ENCODE measurements around the gene TTC17. TPM values are rescaled to one million over a fixed set of nuclear protein-coding genes. Genes with fewer than 3 reads are reported as not detected.

The TTC17 gene
- total and polyA plus RNA-seq, 9 of the 15 experiments (the other 6 are each of a cell fraction or from before 2014, with no cell fraction given): 19.7 to 99.1 (median 53.3) TPM

DNA sequence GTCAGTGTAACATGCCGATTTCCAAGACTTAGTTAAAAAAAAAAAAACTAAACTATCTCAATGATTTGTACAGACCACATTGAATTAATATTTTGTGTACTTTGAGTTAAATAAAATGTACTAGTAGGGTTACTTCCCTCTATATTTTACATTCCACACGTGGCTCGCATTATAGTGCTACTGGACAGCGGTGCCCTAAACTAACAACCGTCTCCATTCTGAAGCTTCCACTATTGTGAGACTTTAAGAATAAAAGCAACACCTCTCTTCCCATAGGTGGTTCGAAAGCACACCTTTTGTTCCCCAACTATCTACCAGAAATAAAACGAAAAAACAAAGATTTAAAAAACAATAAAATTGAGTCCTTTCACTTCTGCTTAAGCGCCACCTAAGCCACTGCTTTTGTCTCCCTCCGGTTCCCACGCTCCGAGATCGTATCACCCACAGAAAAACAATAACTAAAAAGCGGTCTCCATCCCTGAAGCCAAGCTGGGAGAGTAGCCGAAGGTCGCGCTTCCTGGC is 380 bp upstream of the TTC17 start (continued):
- TF ChIP-seq GTF2E2 (tag; IDR thresholded peaks at IDR 0.05) (peak; percentile 14; the same call in 1 of the 2 replicates), HMBOX1 (IDR thresholded peaks at IDR 0.05) (peak; percentile 38), TOE1 (IDR thresholded peaks at IDR 0.05; ENCODE audit: borderline replicate concordance) (0 out of 2 replicates have a peak, but pooled peaks have one; percentile 32), TOE1 (CRISPR knock-in tag; IDR thresholded peaks at IDR 0.05; ENCODE audit: borderline replicate concordance, low read depth) (no peak), HOXB6 (CRISPR knock-in tag; IDR thresholded peaks at IDR 0.05; ENCODE audit: borderline replicate concordance) (no peak), BACH1 (tag; IDR thresholded peaks at IDR 0.05) (0 out of 2 replicates have a peak, but pooled peaks have one; percentile 35), BMI1 (IDR thresholded peaks at IDR 0.05; ENCODE audit: low read length) (no peak), ELF2 (CRISPR knock-in tag; IDR thresholded peaks at IDR 0.05) (no peak), ZC3H11A (IDR thresholded peaks at IDR 0.05; ENCODE audit: low read depth, low read length) (no peak), ZNF740 (CRISPR knock-in tag; IDR thresholded peaks at IDR 0.05) (no peak), ZNF740 (tag; IDR thresholded peaks at IDR 0.05) (no peak), SRSF1 (IDR thresholded peaks at IDR 0.05; ENCODE audit: low read depth, low read length) (no peak), E2F6 (IDR thresholded peaks at IDR 0.05; ENCODE audit: borderline replicate concordance in 1 of 2, extremely low read depth in 1 of 2, insufficient read depth in 1 of 2, insufficient read length in 1 of 2, low read depth in 1 of 2, low read length in 1 of 2, poor library complexity in 1 of 2, severe bottlenecking in 1 of 2) (peak in 1 of 2 experiments; percentile 78), ZFP1 (CRISPR knock-in tag; IDR thresholded peaks at IDR 0.05) (no peak), GTF2F1 (IDR thresholded peaks at IDR 0.05; ENCODE audit: low read depth, low read length) (0 out of 2 replicates have a peak, but pooled peaks have one; percentile 56), MEF2D (tag; conservative IDR thresholded peaks at IDR 0.05; ENCODE audit: low read depth) (no peak), SOX6 (IDR thresholded peaks at IDR 0.05) (peak; percentile 63), TAF9B (IDR thresholded peaks at IDR 0.05; ENCODE audit: partially characterized antibody) (no peak), ZNF57 (CRISPR knock-in tag; IDR thresholded peaks at IDR 0.05) (no peak), E2F5 (CRISPR knock-in tag; IDR thresholded peaks at IDR 0.05) (no peak), TCF3 (CRISPR knock-in tag; IDR thresholded peaks at IDR 0.05) (no peak), HDAC8 (tag; IDR thresholded peaks at IDR 0.05) (no peak), SMARCE1 (IDR thresholded peaks at IDR 0.05) (0 out of 2 replicates have a peak, but pooled peaks have one; percentile 22)

All from K562 (cell line).